ENCODE measurements around the gene DIAPH1.

DIAPH1 gene

GRCh38 chr5:141564216-141564692 lies 54.5 kb downstream of the DIAPH1 start:
- Mint-ChIP-seq H3K4me3 (no peak overlapping the region), H3K27me3 (ENCODE audit: low read depth, poor library complexity) (no peaks in the 10 kb centered on the region), H3K9me3 (no peaks in the 10 kb centered on the region), H3K36me3 (ENCODE audit: low read depth) (peaks cover 62% of the 10 kb centered on the region), H3K4me1 (peaks cover 24% of the 10 kb centered on the region), H3K27ac (peak overlapping the region; percentile 92)
- peak; percentile 94 for TF ChIP-seq CTCF (IDR thresholded peaks at IDR 0.05)
- peak; percentile 54 for DNase-seq

GRCh38 chr5:141560725-141561483 lies 57.9 kb downstream of the DIAPH1 start:
- Mint-ChIP-seq H3K9me3 (peaks cover 11% of the 10 kb centered on the region), H3K36me3 (ENCODE audit: low read depth) (peaks cover 86% of the 10 kb centered on the region), H3K27me3 (ENCODE audit: low read depth, poor library complexity) (no peaks in the 10 kb centered on the region)

GRCh38 chr5:141560151-141560550 lies 58.6 kb downstream of the DIAPH1 start:
- H3K9me3 Mint-ChIP-seq: peaks cover 13% of the 10 kb centered on the region
- peaks cover 85% of the 10 kb centered on the region for H3K36me3 Mint-ChIP-seq (ENCODE audit: low read depth)
- no peaks in the 10 kb centered on the region for H3K27me3 Mint-ChIP-seq (ENCODE audit: low read depth, poor library complexity)
- DNase-seq: no peak
- peaks cover 46% of the 10 kb centered on the region for H3K4me1 Mint-ChIP-seq
- peak overlapping the region; percentile 20 for H3K4me3 Mint-ChIP-seq
- TF ChIP-seq CTCF (IDR thresholded peaks at IDR 0.05): no peak
- H3K27ac Mint-ChIP-seq: peak overlapping the region; percentile 100

More at GRCh38 chr5:141560725-141561483, 57.9 kb downstream of the DIAPH1 start:
- Mint-ChIP-seq H3K4me3 (peak overlapping the region; percentile 73), H3K27ac (peak overlapping the region; percentile 100), H3K4me1 (peaks cover 46% of the 10 kb centered on the region)
- TF ChIP-seq CTCF (IDR thresholded peaks at IDR 0.05): peak; percentile 91
- peak; percentile 77 for DNase-seq

GRCh38 chr5:141559461-141559860 lies 59.3 kb downstream of the DIAPH1 start:
- Mint-ChIP-seq H3K4me3 (no peak overlapping the region), H3K36me3 (ENCODE audit: low read depth) (peaks cover 90% of the 10 kb centered on the region), H3K27ac (peak overlapping the region; percentile 95), H3K4me1 (peaks cover 44% of the 10 kb centered on the region), H3K9me3 (peaks cover 13% of the 10 kb centered on the region), H3K27me3 (ENCODE audit: low read depth, poor library complexity) (no peaks in the 10 kb centered on the region)
- DNase-seq: no peak
- TF ChIP-seq CTCF (IDR thresholded peaks at IDR 0.05): no peak

- peak overlapping the region; percentile 98 for H3K27ac Mint-ChIP-seq
- H3K36me3 Mint-ChIP-seq (ENCODE audit: low read depth): peaks cover 87% of the 10 kb centered on the region
- peak overlapping the region; percentile 72 for H3K4me3 Mint-ChIP-seq
- no peak for TF ChIP-seq CTCF (IDR thresholded peaks at IDR 0.05)
- H3K4me1 Mint-ChIP-seq: peaks cover 41% of the 10 kb centered on the region
- no peak for DNase-seq
- peaks cover 16% of the 10 kb centered on the region for H3K9me3 Mint-ChIP-seq
- no peaks in the 10 kb centered on the region for H3K27me3 Mint-ChIP-seq (ENCODE audit: low read depth, poor library complexity)
Measured at GRCh38 chr5:141558150-141558549, 60.6 kb downstream of the DIAPH1 start.

Data from nephron progenitor cell (in vitro differentiated cells).